ENCODE results near the gene GOLM1. TPM values are rescaled to one million over a fixed set of nuclear protein-coding genes. Genes with fewer than 3 reads are reported as not detected.

GOLM1 gene
- total RNA-seq, 1 donor from 2014 or later: 92.6 TPM

- H3K36me3 ChIP-seq (ENCODE audit: control insufficient read depth, insufficient read depth, low read length): no peaks in the 10 kb centered on the region
- TF ChIP-seq CTCF (IDR thresholded peaks at IDR 0.05; ENCODE audit: insufficient read depth, low read length, poor library complexity, severe bottlenecking): no peak
- DNase-seq (ENCODE audit: low read depth): no peak
- H3K27me3 ChIP-seq (ENCODE audit: control insufficient read depth, insufficient read depth, low read length): no peaks in the 10 kb centered on the region
- no peak overlapping the region for H3K4me3 ChIP-seq (ENCODE audit: low read depth, low read length)
These were observed 19.9 kb downstream of the GOLM1 start for GRCh38 chr9:86079421-86079831.

- Histone ChIP-seq H3K4me3 (ENCODE audit: low read depth, low read length) (no peak overlapping the region), H3K36me3 (ENCODE audit: control insufficient read depth, insufficient read depth, low read length) (no peaks in the 10 kb centered on the region), H3K27me3 (ENCODE audit: control insufficient read depth, insufficient read depth, low read length) (no peaks in the 10 kb centered on the region)
- DNase-seq (ENCODE audit: low read depth): no peak
- no peak for TF ChIP-seq CTCF (IDR thresholded peaks at IDR 0.05; ENCODE audit: insufficient read depth, low read length, poor library complexity, severe bottlenecking)
These were observed 20.6 kb downstream of the GOLM1 start for GRCh38 chr9:86078731-86079130.

- Histone ChIP-seq H3K4me3 (ENCODE audit: low read depth, low read length) (no peak overlapping the region), H3K36me3 (ENCODE audit: control insufficient read depth, insufficient read depth, low read length) (no peaks in the 10 kb centered on the region), H3K27me3 (ENCODE audit: control insufficient read depth, insufficient read depth, low read length) (no peaks in the 10 kb centered on the region)
- no peak for DNase-seq (ENCODE audit: low read depth)
- TF ChIP-seq CTCF (IDR thresholded peaks at IDR 0.05; ENCODE audit: insufficient read depth, low read length, poor library complexity, severe bottlenecking): no peak
These were observed 22.1 kb downstream of the GOLM1 start for GRCh38 chr9:86077276-86077675.

- TF ChIP-seq CTCF (IDR thresholded peaks at IDR 0.05; ENCODE audit: insufficient read depth, low read length, poor library complexity, severe bottlenecking): no peak
- no peak for DNase-seq (ENCODE audit: low read depth)
- H3K36me3 ChIP-seq (ENCODE audit: control insufficient read depth, insufficient read depth, low read length): no peaks in the 10 kb centered on the region
- no peaks in the 10 kb centered on the region for H3K27me3 ChIP-seq (ENCODE audit: control insufficient read depth, insufficient read depth, low read length)
- no peak overlapping the region for H3K4me3 ChIP-seq (ENCODE audit: low read depth, low read length)
These were observed 23.9 kb downstream of the GOLM1 start for GRCh38 chr9:86075132-86076109.

GRCh38 chr9:86073839-86074238 lies 25.5 kb downstream of the GOLM1 start:
- no peak for DNase-seq (ENCODE audit: low read depth)
- Histone ChIP-seq H3K36me3 (ENCODE audit: control insufficient read depth, insufficient read depth, low read length) (no peaks in the 10 kb centered on the region), H3K4me3 (ENCODE audit: low read depth, low read length) (no peak overlapping the region), H3K27me3 (ENCODE audit: control insufficient read depth, insufficient read depth, low read length) (no peaks in the 10 kb centered on the region)
- TF ChIP-seq CTCF (IDR thresholded peaks at IDR 0.05; ENCODE audit: insufficient read depth, low read length, poor library complexity, severe bottlenecking): no peak

All from kidney epithelial cell (primary cell).